Cardiac fibroblast (primary cell): Measurements from ENCODE around the gene STAM.

ENCODE experiments used
- DNase-seq, 2 donors: peaks; one replicate each; pipeline versions ENCODE4 v3.0.0 to v3.0.0-alpha.2; 2010; ENCODE audit warnings: low read depth in 2 of 2
- H3K4me3 ChIP-seq, 2 donors: replicated peaks in 1 of 2; 1 replicate in 1 of 2; 2 replicates in 1 of 2; pipeline ENCODE4 v1.5.1; 2011; ENCODE audit warnings: low read depth in 2 of 2, low read length in 2 of 2, mild to moderate bottlenecking in 2 of 2, moderate library complexity in 1 of 2
- TF ChIP-seq, protein P1 (sequence below): IDR thresholded peaks from one replicate; pipeline ENCODE4 v1.5.1; 2011; ENCODE audit warnings: low read depth, mild to moderate bottlenecking, low read length, inconsistent platforms

STAM gene

GRCh38 chr10:17749890-17750289 lies 105.9 kb downstream of the STAM start:
- TF ChIP-seq, protein P1, sequence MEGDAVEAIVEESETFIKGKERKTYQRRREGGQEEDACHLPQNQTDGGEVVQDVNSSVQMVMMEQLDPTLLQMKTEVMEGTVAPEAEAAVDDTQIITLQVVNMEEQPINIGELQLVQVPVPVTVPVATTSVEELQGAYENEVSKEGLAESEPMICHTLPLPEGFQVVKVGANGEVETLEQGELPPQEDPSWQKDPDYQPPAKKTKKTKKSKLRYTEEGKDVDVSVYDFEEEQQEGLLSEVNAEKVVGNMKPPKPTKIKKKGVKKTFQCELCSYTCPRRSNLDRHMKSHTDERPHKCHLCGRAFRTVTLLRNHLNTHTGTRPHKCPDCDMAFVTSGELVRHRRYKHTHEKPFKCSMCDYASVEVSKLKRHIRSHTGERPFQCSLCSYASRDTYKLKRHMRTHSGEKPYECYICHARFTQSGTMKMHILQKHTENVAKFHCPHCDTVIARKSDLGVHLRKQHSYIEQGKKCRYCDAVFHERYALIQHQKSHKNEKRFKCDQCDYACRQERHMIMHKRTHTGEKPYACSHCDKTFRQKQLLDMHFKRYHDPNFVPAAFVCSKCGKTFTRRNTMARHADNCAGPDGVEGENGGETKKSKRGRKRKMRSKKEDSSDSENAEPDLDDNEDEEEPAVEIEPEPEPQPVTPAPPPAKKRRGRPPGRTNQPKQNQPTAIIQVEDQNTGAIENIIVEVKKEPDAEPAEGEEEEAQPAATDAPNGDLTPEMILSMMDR = no peak
- no peak for DNase-seq
- H3K4me3 ChIP-seq = no peak overlapping the region

DNA sequence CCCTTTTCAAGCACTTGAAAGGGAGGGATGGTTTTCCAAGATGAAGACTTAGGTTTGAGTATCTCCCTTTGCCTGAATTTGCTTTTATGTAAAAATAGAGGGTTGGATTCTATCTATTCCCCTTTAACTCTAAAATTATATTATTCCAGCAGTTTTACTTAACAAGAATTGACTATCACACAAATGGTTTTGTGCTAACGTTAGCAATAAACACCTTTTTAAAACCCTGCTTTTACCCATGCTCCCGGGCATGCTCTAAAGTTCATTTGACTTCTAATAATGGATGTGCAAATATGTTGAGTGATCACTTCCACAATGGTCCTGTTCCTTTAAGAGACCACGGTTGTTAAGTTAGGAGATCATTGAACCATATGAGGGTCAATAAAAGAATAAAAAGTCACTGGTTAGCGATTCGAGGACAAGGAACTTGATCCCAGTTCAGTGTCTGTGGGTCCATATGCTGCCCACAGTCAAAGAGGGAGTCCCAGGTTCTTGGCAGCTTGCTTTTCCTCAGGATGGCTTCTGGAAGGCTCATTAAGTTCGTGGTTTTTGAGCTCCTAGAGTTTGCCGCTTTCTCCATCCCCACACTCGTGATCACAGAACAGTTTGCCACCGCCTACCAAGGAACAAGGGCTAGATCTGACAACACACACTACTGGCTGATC lies 108.0 kb downstream of the STAM start, which contains the start of gene TMEM236:
Gene TMEM236 (plus strand): TSS at position 421 of the 665 bp plus-strand sequence. CDS start 95 bp downstream, at position 516.
- DNase-seq = no peak
- TF ChIP-seq, protein P1 = no peak
- no peak within 1 kb of the TSS for H3K4me3 ChIP-seq

GRCh38 chr10:17756557-17757217 lies 112.7 kb downstream of the STAM start:
- TF ChIP-seq, protein P1 = no peak

DNA sequence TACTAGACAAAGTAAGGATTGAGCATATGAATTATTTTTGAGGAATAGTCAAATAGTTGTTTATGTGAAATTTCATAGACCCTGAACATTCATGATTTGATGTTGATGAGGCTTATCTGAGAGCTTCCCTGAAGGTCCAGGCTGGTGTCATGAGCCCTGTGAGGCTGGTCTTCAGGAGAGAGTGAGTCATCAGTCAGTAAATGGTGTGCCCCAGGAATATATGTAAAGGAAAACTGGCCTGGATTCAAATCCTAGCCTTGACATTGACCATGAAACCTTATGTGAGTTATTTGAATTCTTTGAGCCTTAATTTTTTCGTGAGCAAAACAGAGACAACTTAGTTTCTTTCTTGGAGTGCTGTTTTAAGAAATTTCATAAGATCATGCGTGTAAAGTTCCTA lies 114.2 kb downstream of the STAM start:
- DNase-seq = peak in 1 of 2 donors; percentile 47
- TF ChIP-seq, protein P1 = no peak
- H3K4me3 ChIP-seq = no peak overlapping the region

More at GRCh38 chr10:17756557-17757217, 112.7 kb downstream of the STAM start:
- H3K4me3 ChIP-seq = no peak overlapping the region
- peak; percentile 14 to 30 for DNase-seq

DNA sequence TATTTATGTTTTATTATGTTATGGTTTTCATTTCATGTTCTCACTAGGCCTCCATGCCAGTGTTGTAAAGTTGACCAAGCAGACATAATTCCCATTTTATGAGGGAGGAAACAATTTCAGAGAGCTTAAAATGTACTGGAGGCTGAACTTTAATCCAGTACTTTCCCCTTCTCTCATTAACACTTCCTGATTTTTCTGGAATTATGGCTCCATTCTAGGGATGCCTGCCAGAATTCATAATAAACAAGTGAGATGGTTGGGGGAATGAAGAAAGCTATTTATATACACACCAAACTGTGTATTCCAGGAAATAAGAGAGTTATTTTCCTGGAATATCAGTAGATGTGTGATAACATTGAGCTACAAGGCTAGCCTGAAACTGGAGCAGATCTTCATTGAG lies 114.9 kb downstream of the STAM start:
- TF ChIP-seq, protein P1 = no peak
- DNase-seq = peak in 1 of 2 donors; percentile 51
- H3K4me3 ChIP-seq = no peak overlapping the region

GRCh38 chr10:17764142-17764541 lies 120.2 kb downstream of the STAM start:
- H3K4me3 ChIP-seq = no peak overlapping the region
- TF ChIP-seq, protein P1 = no peak
- DNase-seq = no peak
